HL-60/S4 treated with phorbol 12-myristate 13-acetate at 8.2 ng/mL for 4 days and 3 days (cell line): ENCODE data around the gene CXorf38.

Experiments used
- in situ Hi-C: fragments of 300-500 bp; cut with MboI; formaldehyde crosslinking; loops from 2 replicates; pipeline ENCODE4 v1.15.0; 2022; ENCODE audit warnings: low sequenced_read_pairs

The CXorf38 gene, protein sequence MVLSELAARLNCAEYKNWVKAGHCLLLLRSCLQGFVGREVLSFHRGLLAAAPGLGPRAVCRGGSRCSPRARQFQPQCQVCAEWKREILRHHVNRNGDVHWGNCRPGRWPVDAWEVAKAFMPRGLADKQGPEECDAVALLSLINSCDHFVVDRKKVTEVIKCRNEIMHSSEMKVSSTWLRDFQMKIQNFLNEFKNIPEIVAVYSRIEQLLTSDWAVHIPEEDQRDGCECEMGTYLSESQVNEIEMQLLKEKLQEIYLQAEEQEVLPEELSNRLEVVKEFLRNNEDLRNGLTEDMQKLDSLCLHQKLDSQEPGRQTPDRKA

DNA sequence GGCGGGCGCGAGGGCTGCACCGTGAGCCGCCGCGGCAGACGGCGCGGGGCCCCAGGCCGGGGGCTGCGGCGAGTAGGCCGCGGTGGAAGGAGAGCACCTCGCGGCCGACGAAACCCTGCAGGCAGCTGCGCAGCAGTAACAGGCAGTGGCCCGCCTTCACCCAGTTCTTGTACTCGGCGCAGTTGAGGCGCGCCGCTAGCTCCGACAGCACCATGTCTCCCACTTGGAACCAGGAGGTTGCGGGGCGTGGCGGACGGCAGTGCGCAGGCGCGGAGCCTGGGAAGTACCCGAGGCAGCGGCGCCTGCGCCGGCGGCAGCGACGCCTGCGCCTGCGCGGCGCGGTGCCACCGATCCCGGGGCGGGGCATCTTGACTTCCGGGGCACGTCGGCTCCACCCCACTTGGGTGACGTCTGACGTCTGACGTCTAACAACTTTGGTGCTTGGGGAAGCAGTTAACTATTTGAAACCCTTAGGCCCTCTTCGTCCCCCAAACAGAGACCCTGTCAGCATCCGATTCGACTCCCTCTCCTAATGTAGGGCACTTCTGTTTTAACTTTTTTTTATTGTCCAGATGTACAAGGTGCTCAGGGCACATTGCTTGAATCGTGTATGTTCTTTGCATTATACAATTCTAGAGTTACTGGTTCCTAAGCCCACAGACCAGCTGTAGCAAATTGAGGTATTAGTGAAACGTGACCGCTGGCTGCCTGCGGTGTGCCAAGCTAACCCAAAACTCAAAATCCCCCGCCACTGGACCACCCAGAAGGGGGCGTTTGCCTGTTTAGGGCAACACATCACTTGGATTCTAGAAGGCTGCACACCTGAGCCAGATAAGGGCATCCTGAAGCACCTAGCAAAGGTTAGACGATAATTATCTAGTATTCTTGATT is at the start of gene CXorf38:
CXorf38 (minus strand) TSS at position 255 of the 891 bp plus-strand sequence; CDS start at position 214, 41 bp downstream.
- in situ Hi-C loops = no loop called here

GRCh38 chrX:40694802-40695201 is 47.4 kb upstream of the CXorf38 start:
- in situ Hi-C loops = loop anchor here (25.0 kb wide), 1 partner anchor 467 kb away; no protein-coding TSS in a partner anchor

DNA sequence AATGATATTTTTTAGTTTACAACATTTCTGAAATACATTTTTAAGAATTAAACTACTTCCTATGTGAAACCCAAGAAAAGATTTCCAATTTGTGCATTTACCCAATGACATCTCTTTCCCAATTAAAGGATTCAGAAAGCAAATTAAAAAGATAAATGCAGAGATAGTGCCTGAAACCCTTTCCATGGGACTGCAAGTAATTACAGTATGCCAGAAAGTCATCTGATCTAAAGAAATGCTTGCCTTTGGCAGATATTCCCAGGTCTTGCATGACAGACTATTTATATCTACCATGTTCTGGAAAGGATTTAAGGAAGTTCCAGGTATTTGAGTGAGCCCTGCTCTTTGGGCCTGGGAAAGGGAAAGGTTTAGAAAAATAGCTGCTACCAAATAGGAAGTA is 41.6 kb upstream of the CXorf38 start:
- in situ Hi-C loops = loop anchor here (25.0 kb wide), 1 partner anchor 473 kb away; no protein-coding TSS in a partner anchor

- in situ Hi-C loops = loop anchor here (25.0 kb wide), 1 partner anchor 475 kb away; no protein-coding TSS in a partner anchor
These were observed 39.8 kb upstream of the CXorf38 start for GRCh38 chrX:40687169-40687568.

GRCh38 chrX:40685362-40685918 is 38.1 kb upstream of the CXorf38 start:
- in situ Hi-C loops = loop anchor here (25.0 kb wide), 1 partner anchor 477 kb away; no protein-coding TSS in a partner anchor

GRCh38 chrX:40684092-40684491 is 36.7 kb upstream of the CXorf38 start:
- in situ Hi-C loops = loop anchor here (25.0 kb wide), 1 partner anchor 478 kb away; no protein-coding TSS in a partner anchor

DNA sequence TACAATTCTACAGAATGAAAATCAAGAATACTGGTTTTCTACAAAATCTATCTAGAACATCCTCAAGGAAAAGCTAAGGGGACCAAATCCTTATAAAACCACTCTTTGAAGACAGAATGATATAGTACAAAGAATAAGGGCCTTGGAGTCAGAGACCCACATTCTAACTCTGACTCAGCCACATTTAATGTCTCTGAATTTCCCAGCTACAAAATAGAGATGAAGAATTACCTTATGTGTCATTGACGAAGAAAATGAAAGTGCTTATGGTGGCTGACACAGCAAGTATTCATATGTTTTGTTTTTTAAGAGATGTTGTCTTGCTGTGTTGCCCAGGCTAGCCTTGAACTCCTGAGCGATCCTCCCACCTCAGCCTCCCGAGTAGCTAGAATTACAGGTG is 35.9 kb upstream of the CXorf38 start:
- in situ Hi-C loops = loop anchor here (25.0 kb wide), 1 partner anchor 479 kb away; no protein-coding TSS in a partner anchor

- in situ Hi-C loops = no loop called here
These were observed 23.8 kb upstream of the CXorf38 start for GRCh38 chrX:40671126-40671525.

DNA sequence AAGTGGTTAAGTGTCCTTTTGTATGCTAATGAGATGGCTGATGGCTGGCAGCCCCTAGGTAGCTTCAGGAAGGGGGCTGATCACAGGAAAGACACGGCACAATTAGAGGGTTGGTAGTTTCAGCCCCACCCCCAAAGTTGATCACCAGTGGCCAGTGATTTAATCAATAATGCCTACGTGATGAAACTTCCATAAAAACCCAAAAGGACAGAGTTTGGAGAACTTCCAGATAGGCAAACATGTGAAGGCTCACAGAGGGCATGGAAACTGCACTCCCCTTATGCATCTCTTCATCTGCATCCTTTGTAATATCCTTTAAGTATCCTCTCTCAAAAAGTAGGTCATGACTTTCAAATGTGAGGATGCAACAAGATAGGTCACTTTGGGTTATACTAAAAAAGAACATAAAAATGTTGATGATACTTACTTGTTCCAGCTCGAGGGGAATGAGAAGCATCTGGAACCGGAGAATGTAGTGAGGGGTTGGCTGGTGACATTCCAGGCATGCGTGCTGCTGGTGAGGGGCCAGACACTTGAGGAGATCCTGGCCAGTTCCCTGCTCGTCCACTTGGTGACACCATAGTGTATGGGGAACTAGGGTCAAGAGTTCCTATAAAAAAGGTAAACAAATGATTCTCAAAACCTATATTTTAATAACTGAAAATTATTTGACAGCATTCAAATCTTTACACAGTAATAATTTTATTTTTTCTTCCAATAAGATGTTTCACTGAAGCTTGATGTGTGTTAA is 16.7 kb upstream of the CXorf38 start:
- in situ Hi-C loops = no loop called here

DNA sequence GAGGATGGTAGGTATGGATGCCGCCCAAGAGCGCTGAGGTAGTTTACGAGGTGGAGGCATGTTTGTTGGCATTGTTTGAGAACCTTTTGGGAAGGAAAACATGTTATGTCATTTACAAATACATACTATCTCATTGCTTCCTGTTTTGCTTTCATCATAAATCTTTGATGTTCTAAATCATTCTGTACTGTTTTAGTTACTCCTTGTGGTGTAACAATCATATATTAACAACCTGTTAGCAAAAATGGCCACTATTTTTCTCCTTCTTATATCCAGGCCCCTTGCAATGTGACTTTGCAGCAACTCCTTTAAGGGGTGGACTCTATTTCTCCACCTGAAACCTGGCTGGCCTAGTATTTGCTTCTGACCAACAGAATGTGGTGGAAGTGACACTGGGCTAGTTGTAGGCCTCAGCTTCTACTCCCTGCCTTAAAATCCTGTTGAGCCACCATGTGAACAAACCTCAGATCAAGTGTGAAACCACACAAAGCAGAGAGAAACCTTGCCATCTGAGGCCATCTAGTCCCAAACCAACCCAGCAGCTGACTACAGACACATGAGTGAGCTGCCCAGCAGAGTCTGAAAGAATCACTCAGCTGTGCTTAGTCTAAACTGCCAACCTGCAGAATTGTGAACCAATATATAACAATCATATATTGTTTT is 15.8 kb upstream of the CXorf38 start:
- in situ Hi-C loops = no loop called here

- in situ Hi-C loops = no loop called here
These were observed 14.1 kb upstream of the CXorf38 start for GRCh38 chrX:40661489-40661888.

- in situ Hi-C loops = no loop called here
These were observed 13.0 kb upstream of the CXorf38 start for GRCh38 chrX:40660381-40660780.

GRCh38 chrX:40653535-40653934 is 6.2 kb upstream of the CXorf38 start:
- in situ Hi-C loops = no loop called here

- in situ Hi-C loops = no loop called here
These were observed 5.3 kb upstream of the CXorf38 start for GRCh38 chrX:40652664-40653063.

- in situ Hi-C loops = no loop called here
These were observed 4.4 kb upstream of the CXorf38 start for GRCh38 chrX:40651620-40652223.

DNA sequence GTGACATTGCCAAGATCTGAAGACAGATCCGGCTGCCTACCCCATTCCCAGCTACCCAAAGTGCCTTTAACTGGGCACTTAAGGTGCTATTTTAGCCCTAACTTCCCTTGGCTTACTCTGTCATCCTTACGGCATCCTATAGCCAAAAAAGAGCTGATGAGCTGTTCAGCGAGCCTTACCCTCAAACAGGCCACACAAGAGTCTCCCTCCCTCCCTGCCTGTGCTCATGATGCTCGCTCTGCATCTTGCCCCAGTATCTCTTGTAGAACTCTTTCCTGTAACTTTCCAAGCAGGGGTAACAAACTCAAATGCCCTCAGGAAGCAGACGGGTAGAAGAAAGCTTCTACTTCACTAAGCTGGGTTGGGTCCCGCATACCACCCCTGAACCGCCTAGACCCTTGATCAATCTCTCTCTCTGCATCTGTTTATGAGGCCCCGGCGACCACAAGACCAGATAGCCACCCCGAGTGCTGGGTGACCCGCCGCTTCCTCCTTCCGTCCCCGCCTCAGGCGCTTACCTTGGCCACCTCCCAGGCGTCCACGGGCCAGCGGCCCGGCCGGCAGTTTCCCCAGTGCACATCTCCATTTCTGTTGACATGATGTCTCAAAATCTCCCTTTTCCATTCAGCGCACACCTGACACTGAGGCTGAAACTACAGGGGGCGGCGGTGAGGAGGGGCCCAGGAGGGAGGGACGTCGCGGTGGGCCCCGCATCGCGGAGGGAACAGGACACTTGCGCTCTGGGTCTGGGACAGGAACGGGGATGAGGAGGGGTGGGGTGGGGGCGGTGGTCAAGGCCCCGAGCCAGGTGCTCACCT is 663 bp downstream of the CXorf38 start:
- in situ Hi-C loops = no loop called here

DNA sequence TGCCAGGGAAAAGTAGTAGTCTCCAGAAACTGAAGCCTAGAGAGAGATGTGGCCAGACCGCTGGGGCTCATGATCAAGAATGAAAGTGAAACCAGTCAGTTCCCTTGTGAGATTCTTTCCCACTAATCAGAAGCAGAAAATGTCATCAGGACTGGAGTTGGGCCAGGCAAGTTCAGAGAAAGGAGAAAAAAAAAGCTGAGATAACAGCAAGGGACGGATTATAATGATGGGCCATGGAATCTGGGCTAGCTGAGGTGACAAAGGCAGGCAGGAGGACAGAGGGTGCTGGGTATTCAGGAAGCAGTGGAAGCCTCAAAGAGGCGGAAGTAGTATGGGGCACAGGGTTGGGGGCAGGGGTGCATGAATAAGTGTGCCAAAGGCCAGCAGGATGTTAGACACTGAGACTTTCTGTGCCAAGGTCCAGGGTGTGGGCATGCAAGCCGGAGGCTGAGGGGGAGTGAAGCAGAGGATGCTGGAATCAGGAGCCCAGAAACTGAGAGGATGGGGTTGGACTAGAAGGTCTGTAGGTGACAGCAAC is 2.5 kb downstream of the CXorf38 start:
- in situ Hi-C loops = no loop called here

DNA sequence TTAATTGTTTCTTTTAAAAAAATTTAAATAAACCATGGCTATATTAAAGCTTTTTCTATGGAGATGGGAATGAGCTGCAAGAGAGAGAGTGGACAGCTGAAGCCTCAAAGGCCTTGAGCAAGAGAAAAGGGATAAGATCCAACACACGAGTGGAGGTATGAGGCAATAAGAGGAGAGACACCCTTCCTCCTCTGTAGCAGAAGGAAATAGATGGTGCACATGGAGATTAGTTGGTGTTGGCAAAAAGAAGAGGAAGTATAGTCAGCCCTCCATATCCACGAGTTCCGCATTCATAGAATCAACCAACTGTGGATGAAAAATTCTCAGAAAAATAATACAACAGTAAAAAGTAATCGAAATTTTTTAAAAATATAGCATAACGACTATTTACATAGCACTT is 3.2 kb downstream of the CXorf38 start:
- in situ Hi-C loops = no loop called here
